ENCODE measurements around the gene TCF4.

The TCF4 gene

GRCh38 chr18:55499526-55499925 is 88.5 kb downstream of the TCF4 start:
- H3K9ac ChIP-seq (ENCODE audit: low read length): no peak overlapping the region
- no peaks in the 10 kb centered on the region for H3K9me3 ChIP-seq (ENCODE audit: control insufficient read depth, low read depth, low read length)
- H3K4me1 ChIP-seq (ENCODE audit: control insufficient read depth, low read depth, low read length): peaks cover 65% of the 10 kb centered on the region
- no peaks in the 10 kb centered on the region for H3K27me3 ChIP-seq (ENCODE audit: control insufficient read depth, insufficient read depth, low read length)
- H3K36me3 ChIP-seq (ENCODE audit: control insufficient read depth, low read depth, low read length): no peaks in the 10 kb centered on the region
- no peak overlapping the region for H3K4me3 ChIP-seq (ENCODE audit: low read length)
- no peak overlapping the region for H3K27ac ChIP-seq (ENCODE audit: low read length)

- no peak overlapping the region for H3K27ac ChIP-seq (ENCODE audit: low read length)
- peaks cover 64% of the 10 kb centered on the region for H3K4me1 ChIP-seq (ENCODE audit: control insufficient read depth, low read depth, low read length)
- H3K27me3 ChIP-seq (ENCODE audit: control insufficient read depth, insufficient read depth, low read length): no peaks in the 10 kb centered on the region
- no peaks in the 10 kb centered on the region for H3K36me3 ChIP-seq (ENCODE audit: control insufficient read depth, low read depth, low read length)
- H3K9me3 ChIP-seq (ENCODE audit: control insufficient read depth, low read depth, low read length): no peaks in the 10 kb centered on the region
- H3K4me3 ChIP-seq (ENCODE audit: low read length): no peak overlapping the region
- H3K9ac ChIP-seq (ENCODE audit: low read length): no peak overlapping the region
Observed at GRCh38 chr18:55497825-55498403, 90.1 kb downstream of the TCF4 start.

- H3K36me3 ChIP-seq (ENCODE audit: control insufficient read depth, low read depth, low read length): no peaks in the 10 kb centered on the region
- no peak overlapping the region for H3K9ac ChIP-seq (ENCODE audit: low read length)
- peaks cover 49% of the 10 kb centered on the region for H3K4me1 ChIP-seq (ENCODE audit: control insufficient read depth, low read depth, low read length)
- no peak overlapping the region for H3K27ac ChIP-seq (ENCODE audit: low read length)
- no peak overlapping the region for H3K4me3 ChIP-seq (ENCODE audit: low read length)
- no peaks in the 10 kb centered on the region for H3K9me3 ChIP-seq (ENCODE audit: control insufficient read depth, low read depth, low read length)
- H3K27me3 ChIP-seq (ENCODE audit: control insufficient read depth, insufficient read depth, low read length): no peaks in the 10 kb centered on the region
Observed at GRCh38 chr18:55494899-55495298, 93.1 kb downstream of the TCF4 start.

- H3K9me3 ChIP-seq (ENCODE audit: control insufficient read depth, low read depth, low read length): no peaks in the 10 kb centered on the region
- no peak overlapping the region for H3K4me3 ChIP-seq (ENCODE audit: low read length)
- H3K27me3 ChIP-seq (ENCODE audit: control insufficient read depth, insufficient read depth, low read length): no peaks in the 10 kb centered on the region
- H3K4me1 ChIP-seq (ENCODE audit: control insufficient read depth, low read depth, low read length): peaks cover 49% of the 10 kb centered on the region
- no peak overlapping the region for H3K27ac ChIP-seq (ENCODE audit: low read length)
- H3K9ac ChIP-seq (ENCODE audit: low read length): no peak overlapping the region
- no peaks in the 10 kb centered on the region for H3K36me3 ChIP-seq (ENCODE audit: control insufficient read depth, low read depth, low read length)
Observed at GRCh38 chr18:55494441-55494840, 93.6 kb downstream of the TCF4 start.

GRCh38 chr18:55491616-55492015 is 96.4 kb downstream of the TCF4 start:
- Histone ChIP-seq H3K9me3 (ENCODE audit: control insufficient read depth, low read depth, low read length) (no peaks in the 10 kb centered on the region), H3K27me3 (ENCODE audit: control insufficient read depth, insufficient read depth, low read length) (no peaks in the 10 kb centered on the region), H3K4me1 (ENCODE audit: control insufficient read depth, low read depth, low read length) (peaks cover 67% of the 10 kb centered on the region), H3K27ac (ENCODE audit: low read length) (no peak overlapping the region), H3K9ac (ENCODE audit: low read length) (no peak overlapping the region), H3K36me3 (ENCODE audit: control insufficient read depth, low read depth, low read length) (no peaks in the 10 kb centered on the region), H3K4me3 (ENCODE audit: low read length) (no peak overlapping the region)

- Histone ChIP-seq H3K4me3 (ENCODE audit: low read length) (peak overlapping the region; percentile 35), H3K27me3 (ENCODE audit: control insufficient read depth, insufficient read depth, low read length) (no peaks in the 10 kb centered on the region), H3K36me3 (ENCODE audit: control insufficient read depth, low read depth, low read length) (no peaks in the 10 kb centered on the region), H3K4me1 (ENCODE audit: control insufficient read depth, low read depth, low read length) (peaks cover 63% of the 10 kb centered on the region), H3K9me3 (ENCODE audit: control insufficient read depth, low read depth, low read length) (no peaks in the 10 kb centered on the region), H3K27ac (ENCODE audit: low read length) (peak overlapping the region; percentile 78), H3K9ac (ENCODE audit: low read length) (peak overlapping the region; percentile 31)
Observed at GRCh38 chr18:55489034-55489986, 98.7 kb downstream of the TCF4 start.

GRCh38 chr18:55488473-55488872 is 99.5 kb downstream of the TCF4 start:
- Histone ChIP-seq H3K9me3 (ENCODE audit: control insufficient read depth, low read depth, low read length) (no peaks in the 10 kb centered on the region), H3K9ac (ENCODE audit: low read length) (peak overlapping the region; percentile 31), H3K27me3 (ENCODE audit: control insufficient read depth, insufficient read depth, low read length) (no peaks in the 10 kb centered on the region), H3K4me1 (ENCODE audit: control insufficient read depth, low read depth, low read length) (peaks cover 61% of the 10 kb centered on the region), H3K4me3 (ENCODE audit: low read length) (peak overlapping the region; percentile 35), H3K36me3 (ENCODE audit: control insufficient read depth, low read depth, low read length) (no peaks in the 10 kb centered on the region), H3K27ac (ENCODE audit: low read length) (peak overlapping the region; percentile 78)

GRCh38 chr18:55487997-55488396 is 100.0 kb downstream of the TCF4 start:
- Histone ChIP-seq H3K36me3 (ENCODE audit: control insufficient read depth, low read depth, low read length) (no peaks in the 10 kb centered on the region), H3K27me3 (ENCODE audit: control insufficient read depth, insufficient read depth, low read length) (no peaks in the 10 kb centered on the region), H3K4me1 (ENCODE audit: control insufficient read depth, low read depth, low read length) (peaks cover 59% of the 10 kb centered on the region), H3K4me3 (ENCODE audit: low read length) (no peak overlapping the region), H3K27ac (ENCODE audit: low read length) (no peak overlapping the region), H3K9me3 (ENCODE audit: control insufficient read depth, low read depth, low read length) (no peaks in the 10 kb centered on the region), H3K9ac (ENCODE audit: low read length) (no peak overlapping the region)

GRCh38 chr18:55486936-55487335 is 101.1 kb downstream of the TCF4 start:
- H3K4me3 ChIP-seq (ENCODE audit: low read length): no peak overlapping the region
- H3K27ac ChIP-seq (ENCODE audit: low read length): no peak overlapping the region
- H3K9ac ChIP-seq (ENCODE audit: low read length): no peak overlapping the region
- H3K27me3 ChIP-seq (ENCODE audit: control insufficient read depth, insufficient read depth, low read length): no peaks in the 10 kb centered on the region
- no peaks in the 10 kb centered on the region for H3K9me3 ChIP-seq (ENCODE audit: control insufficient read depth, low read depth, low read length)
- H3K4me1 ChIP-seq (ENCODE audit: control insufficient read depth, low read depth, low read length): peaks cover 52% of the 10 kb centered on the region
- H3K36me3 ChIP-seq (ENCODE audit: control insufficient read depth, low read depth, low read length): no peaks in the 10 kb centered on the region

GRCh38 chr18:55485666-55486065 is 102.3 kb downstream of the TCF4 start:
- H3K4me1 ChIP-seq (ENCODE audit: control insufficient read depth, low read depth, low read length): peaks cover 44% of the 10 kb centered on the region
- no peak overlapping the region for H3K4me3 ChIP-seq (ENCODE audit: low read length)
- no peaks in the 10 kb centered on the region for H3K9me3 ChIP-seq (ENCODE audit: control insufficient read depth, low read depth, low read length)
- no peak overlapping the region for H3K9ac ChIP-seq (ENCODE audit: low read length)
- H3K36me3 ChIP-seq (ENCODE audit: control insufficient read depth, low read depth, low read length): no peaks in the 10 kb centered on the region
- H3K27ac ChIP-seq (ENCODE audit: low read length): no peak overlapping the region
- H3K27me3 ChIP-seq (ENCODE audit: control insufficient read depth, insufficient read depth, low read length): no peaks in the 10 kb centered on the region

GRCh38 chr18:55484773-55485172 is 103.2 kb downstream of the TCF4 start:
- H3K27me3 ChIP-seq (ENCODE audit: control insufficient read depth, insufficient read depth, low read length): no peaks in the 10 kb centered on the region
- no peaks in the 10 kb centered on the region for H3K36me3 ChIP-seq (ENCODE audit: control insufficient read depth, low read depth, low read length)
- no peak overlapping the region for H3K9ac ChIP-seq (ENCODE audit: low read length)
- no peak overlapping the region for H3K27ac ChIP-seq (ENCODE audit: low read length)
- no peak overlapping the region for H3K4me3 ChIP-seq (ENCODE audit: low read length)
- peaks cover 42% of the 10 kb centered on the region for H3K4me1 ChIP-seq (ENCODE audit: control insufficient read depth, low read depth, low read length)
- no peaks in the 10 kb centered on the region for H3K9me3 ChIP-seq (ENCODE audit: control insufficient read depth, low read depth, low read length)

All from iPS-18a (cell line).